GM21619 (cell line): ENCODE data around the gene NPDC1.

Source experiments
- ATAC-seq: cut with Tn5 transposase; IDR thresholded peaks from one replicate; pipeline ENCODE4 v1.9.1; 2021; ENCODE audit not compliant: unreplicated experiment

The NPDC1 gene

DNA sequence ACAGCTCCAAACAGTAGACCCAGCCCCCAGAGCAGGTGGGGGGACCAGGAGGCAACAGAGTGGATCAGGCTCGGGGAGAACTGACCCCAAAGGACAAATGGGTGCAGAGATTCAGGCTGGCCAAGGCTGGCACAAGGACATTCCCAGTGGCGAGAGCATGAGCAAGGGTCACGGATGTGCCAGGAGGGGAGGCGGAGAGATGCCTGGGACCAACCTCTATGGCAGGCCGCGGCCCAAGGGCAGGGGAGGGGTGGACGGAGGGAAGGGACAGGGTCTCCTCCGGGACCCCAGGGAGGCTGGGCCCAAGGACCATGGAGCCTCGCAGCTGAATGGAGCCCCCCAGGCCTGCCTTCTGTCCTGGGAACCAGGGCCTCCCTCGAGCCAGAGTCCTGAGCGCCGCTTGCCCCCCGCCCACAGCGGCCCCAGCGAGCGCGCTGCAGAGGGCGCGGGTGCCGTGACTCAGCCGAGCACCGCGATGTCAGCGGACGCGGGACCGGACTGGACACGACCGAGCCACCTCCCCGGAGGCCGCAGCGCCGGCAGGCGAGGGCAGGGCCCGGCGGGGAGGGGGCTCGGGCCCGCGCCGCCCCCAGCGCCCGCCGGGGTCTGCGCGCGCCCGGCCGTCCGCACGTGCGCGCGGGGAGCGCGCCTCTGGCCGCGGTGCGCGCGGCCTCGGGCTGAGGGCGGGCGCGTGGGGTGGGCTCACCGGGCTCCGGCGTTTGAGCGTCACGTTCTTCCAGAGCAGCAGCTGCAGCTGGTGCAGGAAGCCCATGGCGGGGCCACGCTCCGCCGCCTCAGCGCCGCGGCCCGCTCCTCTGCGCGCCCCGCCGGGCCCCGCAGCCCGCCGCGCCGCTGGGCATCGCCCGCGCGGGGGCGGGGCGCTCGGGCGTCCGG lies 18.4 kb downstream of the NPDC1 start, which contains the start of gene ABCA2:
ABCA2 (minus strand) TSS at position 869 of the 894 bp plus-strand sequence; CDS start at position 772, 97 bp downstream.
- no peak for ATAC-seq

DNA sequence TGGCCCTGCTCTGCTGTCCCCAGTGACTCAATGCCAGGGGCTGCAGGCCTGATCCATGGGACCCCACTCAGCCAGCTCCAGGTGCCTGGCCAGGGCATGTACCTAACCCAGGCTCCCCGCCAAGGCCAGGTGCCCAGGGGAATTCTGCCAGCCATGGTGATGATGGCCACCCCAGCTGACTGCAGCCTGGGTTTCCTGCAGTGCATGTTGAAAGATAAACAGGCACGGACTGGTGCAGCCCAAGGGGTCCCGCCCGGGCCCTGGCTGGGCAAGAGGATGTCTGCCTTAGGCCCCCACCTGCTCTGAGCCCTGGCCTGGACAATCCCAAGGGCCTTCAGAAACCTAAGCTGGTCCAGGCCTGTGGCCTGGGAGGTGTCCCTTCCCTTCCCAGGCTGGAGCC lies 19.1 kb downstream of the NPDC1 start:
- no peak for ATAC-seq

DNA sequence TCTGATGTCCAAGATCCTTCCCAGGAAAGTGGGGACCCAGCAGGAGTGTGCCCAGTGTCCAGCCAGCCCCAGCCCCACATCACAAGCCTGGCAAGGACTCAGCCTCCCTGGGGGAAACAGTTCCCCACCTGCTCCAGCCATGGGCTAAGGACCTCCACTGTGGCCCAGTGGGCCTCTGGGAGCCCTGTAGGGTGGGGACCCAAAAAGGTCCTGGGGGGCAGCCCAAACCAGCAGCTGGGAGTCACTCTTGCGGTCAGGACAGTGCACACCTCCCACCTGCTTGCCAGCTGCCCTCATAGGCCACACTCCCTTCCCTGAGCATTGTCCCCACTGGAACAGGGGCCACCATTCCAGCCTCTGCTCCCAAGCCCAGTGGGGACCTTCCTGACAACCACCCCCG lies 19.6 kb downstream of the NPDC1 start:
- no peak for ATAC-seq

DNA sequence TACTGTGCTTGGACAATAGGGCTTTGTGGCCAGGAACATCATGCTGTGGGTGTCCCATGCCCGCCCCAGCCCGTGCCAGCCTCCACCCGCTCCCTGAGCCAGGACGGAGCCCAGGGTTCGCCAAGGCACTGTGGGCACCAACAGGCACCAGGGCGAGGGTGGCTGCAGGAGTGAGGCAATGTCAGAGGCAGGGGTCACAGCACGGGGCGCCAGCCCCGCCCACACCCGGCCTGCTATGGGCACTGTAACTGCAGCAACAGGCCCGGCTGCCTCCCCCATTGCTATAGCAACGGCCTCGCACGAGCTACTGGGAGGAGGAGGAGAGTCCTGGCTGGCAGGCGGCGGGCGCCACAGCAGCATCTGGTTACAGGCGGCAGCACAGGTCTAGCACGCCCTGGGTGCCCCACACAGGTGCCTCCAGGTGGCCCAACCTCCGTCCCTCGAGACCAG lies 20.4 kb downstream of the NPDC1 start:
- no peak for ATAC-seq

DNA sequence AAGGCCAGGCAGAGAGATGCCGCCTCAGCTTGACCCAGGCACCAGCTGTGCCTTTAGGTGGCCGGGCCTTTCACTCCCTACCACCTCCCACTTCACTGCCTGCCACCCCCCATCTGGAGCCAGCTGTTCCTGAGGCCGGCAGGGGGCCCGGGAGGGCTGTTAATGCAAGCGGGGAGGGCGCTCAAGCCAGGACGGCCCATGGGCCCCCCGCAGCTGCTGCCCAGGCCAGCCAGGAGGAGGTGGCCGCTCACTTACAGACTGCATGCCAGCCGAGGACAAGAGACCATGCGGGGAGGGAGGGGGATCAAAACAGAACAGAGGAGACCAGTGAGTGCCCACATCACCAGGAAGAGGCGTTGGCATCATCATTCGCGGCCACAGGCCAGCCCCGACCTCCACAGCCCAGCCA lies 22.4 kb downstream of the NPDC1 start:
- no peak for ATAC-seq

DNA sequence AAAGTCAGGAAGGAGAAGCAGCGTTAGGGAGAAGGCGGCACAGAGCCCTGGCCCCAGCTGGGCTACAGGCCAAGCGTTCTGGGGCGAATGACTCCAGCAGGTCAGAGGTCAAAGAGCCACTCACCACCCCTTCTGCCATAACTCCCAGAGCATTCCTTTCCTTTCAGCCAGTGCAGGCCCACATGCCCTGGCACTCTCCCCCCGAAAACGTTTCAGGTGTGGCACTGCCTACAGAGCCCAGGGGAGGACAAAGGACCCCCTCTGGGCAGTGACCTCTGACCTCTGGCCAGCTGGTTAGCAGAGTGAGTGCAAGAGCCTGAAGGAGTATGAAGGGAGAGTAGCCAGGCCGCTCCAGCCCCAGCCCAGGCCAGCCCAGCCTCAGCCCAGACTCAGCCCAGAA lies 22.8 kb downstream of the NPDC1 start:
- ATAC-seq, result no peak

DNA sequence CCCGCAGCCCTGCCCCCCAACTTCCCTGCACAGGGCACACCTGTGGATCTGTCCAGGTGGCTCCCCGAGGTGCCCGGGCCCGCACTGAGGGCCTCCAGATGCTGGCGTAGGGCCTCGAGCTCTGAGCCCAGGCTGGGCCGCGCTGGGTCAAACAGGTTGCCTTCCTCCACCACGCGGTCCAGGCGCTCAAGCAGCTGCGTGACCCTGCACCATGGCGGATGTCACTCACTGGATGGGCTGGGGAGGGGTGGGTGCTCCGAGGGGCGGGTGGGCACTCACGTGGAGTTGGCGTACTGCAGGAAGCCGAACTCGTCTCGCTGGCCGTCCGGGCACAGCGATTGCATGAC lies 23.3 kb downstream of the NPDC1 start:
- no peak for ATAC-seq

DNA sequence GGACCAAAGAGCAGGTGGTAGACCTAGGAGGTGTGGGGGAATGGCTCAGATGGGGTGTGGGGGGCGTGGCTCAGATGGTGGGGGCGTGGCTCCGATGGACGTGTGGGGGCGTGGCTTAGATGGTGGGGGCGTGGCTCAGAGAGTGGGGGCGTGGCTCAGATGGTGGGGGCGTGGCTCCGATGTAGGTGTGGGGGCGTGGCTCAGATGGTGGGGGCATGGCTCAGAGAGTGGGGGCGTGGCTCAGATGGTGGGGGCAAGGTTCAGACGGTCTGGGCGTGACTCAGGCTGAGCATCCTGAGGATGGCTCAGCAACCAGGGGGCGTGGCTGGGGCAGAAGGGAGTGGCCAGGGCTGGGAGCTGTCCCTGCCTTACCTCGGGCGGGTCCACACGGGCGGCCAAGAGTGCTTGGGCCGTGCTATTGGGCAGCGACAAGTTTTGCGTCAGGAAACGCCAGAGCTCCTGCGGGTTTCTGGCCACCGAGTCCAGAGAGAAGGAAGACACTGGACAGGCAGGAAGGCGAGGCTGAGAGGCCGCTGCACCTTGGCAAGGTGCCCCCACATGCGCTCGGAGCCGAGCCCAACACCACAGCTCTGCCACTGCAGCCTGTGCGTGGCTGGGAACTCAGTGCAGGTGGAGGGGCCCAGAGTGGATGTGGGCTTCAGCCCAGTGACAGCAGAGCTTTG lies 23.9 kb downstream of the NPDC1 start:
- no peak for ATAC-seq

DNA sequence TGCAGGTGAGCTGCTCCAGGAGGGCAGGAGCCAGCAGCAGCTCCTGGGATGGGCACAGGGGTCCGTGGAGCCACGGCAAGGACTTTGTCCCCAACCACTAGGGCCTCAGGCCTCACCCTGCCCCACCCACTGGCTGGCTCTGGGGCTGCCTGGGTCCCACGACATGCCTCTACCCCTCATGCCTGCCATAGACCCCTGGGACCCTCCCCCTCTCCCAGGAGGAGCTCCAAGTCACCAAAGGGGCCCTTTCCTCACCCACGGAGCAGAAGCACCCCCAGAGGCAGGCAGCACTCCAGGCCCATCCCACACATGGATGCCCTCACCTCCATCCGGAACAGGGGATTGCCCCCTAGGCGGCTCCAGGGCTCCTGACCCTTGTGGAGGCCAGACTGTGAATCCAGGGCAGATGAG lies 24.4 kb downstream of the NPDC1 start:
- ATAC-seq, result no peak

DNA sequence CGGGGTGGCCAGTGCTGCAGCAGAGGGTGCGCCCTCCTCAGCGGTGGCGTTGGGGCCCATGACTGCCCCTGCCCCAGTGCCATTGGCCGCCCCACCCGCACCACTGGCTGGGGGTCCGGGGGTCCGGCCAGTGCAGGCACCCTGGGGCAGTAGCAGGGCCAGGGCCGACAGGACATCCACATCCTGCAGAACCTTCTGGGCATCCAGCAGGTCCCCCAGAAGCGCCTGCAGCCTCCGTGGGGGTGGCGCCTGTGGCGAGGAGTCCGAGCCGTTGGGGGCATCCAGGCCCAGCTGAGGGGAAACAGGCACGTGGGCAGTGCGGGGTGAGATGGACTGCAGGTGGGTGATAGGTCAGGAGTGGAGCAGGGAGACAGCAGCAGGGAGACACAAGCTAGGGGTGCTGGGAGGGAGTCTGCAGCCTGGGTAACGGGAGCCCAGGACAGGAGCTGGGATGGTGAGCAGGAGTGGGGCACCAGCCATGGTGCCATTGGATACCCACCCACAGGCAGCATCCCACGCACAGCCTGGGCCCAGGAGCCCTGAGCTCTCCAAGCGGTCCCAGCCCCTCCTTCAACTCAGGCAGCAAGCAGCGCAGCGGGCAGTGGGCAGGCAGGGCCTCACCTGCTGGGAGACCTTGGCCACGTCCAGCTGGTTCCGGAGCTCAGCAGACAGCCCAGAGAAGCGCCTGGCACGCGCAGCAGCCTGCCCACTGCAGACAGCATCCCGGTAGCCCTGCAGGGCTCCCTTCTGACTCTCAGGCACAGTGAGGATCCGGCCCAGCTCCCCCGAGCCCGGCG lies 25.0 kb downstream of the NPDC1 start:
- no peak for ATAC-seq

DNA sequence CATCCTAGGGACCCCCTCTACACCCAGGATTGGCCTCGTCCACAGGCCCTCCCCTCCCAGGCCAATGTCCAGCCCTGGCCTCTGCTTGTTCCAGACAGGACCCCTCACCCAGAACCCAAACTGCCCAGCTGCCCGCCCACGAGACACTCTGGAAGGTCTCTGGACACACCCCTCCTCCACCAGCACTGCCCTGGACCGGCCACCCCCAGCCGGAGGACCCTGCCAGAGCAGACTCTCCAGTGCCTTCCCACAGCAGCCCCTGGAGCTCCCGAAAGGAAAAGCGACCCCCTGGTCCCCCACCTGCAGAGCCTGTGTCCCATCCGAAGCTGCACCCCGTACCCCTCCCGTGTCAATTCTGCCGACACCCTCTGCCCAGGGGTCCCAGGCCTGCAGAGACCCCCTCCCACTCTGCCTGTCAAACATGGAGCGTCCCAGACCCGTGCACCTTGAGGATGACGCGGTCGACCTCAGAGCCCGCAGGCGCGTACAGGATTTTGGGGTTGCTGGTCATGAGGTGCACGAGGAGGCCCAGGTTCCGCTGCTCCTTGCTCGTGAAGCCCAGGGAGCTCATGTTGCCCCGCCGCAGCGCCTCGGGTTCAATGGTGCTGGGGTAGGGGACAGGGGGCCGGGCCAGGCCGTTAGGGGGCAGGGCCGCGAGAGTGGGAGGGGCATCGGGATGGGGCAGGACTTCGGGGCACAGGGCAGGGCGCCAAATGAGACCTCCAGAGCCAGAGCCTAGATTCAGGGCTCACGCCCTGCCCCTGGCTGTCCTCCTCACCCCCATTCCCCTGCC lies 25.9 kb downstream of the NPDC1 start:
- no peak for ATAC-seq

DNA sequence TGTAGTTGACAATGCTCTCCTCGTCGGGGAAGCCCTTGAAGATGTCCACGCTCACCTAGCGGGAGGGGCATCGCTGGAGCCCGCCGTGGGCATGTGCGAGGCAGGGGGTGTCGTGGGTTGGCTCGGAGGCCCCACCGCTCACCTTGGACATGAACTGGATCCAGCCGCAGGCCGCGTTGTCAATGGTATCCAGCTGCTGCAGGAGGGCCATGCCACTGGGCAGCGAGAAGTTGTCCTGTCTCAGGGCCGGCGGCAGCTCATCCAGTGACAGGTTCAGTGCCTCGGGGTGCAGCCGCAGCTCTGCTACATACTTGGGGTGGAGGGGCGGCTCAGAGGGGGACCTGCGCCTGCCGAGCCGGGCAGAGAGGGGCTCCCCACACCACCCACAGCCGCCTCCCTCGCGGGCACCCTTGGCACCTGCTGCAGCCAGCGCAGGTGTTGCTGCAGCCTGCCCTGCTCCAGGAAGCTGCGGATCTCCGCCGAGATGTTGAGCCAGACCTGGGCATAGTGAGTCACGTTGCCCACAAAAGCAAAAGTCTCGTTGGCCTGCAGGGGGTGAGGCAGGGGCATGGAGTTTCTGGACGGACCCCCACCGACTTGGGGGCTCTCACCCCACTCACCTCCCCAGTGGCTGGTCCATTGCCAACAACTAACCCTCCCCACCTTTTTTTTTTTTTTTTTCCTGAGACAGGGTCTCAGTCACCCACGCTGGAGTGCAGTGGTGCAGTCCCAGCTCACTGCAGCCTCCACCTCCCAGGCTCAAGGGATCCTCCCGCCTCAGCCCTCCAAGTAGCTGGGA lies 27.0 kb downstream of the NPDC1 start:
- ATAC-seq, result no peak

DNA sequence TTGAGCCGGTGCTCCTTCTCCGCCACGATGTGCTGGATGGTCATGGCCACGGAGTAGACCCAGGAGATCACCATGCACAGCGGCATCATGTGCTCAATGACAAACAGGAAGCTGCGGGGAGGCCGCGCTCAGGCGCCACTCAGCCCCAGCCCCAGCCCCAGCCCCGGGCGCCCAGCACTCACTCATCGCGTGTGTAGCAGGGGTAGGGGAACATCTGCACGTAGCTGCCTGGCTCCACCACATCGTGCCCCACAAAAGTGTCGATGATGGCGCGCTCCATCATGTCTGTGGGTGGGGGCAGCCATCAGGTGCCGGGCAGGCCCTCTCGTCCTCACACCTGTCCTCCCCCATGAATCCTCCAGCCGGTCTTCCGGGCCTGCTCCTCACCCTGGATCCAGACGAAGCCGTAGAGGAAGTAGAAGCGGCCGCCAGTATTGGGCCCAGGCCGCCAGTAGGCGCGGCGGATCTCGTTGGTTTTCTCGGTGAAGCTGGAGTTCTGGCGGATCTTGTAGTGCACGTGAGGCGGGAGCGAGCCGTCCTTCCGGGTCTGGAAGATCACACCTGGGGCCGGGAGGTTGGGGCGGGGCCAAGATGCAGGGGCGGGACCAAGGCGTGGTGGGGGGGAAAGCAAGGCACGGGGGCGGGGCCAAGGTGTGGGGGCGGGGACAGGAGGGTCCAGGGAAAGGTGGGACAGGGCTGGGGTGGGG lies 28.0 kb downstream of the NPDC1 start:
- no peak for ATAC-seq

DNA sequence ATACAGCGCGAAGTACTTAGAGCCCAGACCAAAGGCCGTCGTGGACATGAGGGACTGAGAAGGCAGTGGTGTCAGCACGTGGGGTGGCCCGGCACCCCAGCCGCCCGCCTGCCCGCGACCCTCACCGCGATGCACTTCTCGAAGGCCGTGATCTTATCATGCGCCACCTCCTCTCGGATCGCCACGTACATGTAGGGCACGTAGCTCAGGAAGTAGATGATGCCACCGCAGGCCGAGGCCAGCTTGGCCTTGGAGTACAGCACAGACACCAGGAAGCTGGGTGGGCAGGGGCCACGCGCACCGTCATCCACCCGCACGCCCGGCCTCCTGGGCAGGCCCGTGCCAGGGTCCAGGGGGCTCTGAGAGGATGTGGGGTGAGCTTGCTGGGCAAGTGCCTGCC lies 28.9 kb downstream of the NPDC1 start:
- no peak for ATAC-seq

DNA sequence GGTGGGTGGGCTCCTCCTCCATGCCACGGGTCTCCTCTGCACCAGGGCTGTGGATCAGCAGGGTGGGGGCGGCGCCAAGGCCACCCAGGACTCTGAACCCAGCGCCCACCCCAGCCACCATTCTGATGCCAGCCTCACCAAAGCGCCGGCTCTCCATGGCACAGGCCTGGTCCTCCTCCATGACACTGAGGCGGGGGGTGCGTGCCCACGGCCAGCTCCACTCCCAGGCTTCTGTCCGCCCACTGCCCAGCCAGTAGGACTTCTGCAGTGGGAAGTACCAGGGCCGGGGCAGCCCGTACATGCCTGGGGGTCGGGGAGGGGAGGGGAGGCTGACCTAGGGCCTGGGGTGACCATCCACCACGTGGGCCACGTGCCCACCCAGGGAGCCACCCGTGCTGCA lies 29.5 kb downstream of the NPDC1 start:
- ATAC-seq, result no peak

DNA sequence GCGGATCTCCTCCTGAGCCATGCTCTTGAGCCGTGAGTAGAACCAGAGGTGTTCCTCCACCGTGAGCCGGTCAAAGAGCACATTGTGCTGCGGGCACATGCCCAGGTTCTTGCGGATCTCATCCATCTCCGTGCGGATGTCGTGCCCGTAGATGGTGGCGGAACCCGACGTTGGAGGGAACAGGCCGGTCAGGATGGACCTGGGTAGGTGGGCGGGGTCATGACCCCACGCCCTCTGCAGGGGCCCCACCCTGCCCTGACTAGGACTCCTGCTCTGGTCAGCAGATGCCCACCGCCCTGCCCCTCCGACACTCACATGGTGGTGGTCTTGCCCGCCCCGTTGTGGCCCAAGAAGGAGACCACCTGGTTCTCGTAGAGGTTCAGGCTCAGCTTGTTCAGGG lies 30.0 kb downstream of the NPDC1 start:
- ATAC-seq, result no peak

DNA sequence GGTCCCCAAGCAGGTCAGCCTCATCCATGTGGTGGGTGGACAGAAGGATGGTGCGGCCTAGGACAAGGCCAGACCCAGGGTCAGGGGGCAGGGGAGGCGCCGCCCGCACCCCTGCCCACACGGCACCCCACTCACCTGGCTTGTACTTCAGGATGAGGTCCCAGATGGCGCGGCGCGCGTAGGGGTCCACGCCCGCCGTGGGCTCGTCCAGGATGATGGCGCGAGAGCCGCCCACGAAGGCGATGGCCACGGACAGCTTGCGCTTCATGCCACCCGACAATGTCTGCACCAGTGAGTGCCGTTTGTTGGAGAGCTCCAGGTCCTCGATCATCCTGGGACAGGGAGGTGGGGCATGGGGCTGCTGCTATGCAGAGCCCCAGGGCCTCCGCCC lies 30.4 kb downstream of the NPDC1 start:
- no peak for ATAC-seq

DNA sequence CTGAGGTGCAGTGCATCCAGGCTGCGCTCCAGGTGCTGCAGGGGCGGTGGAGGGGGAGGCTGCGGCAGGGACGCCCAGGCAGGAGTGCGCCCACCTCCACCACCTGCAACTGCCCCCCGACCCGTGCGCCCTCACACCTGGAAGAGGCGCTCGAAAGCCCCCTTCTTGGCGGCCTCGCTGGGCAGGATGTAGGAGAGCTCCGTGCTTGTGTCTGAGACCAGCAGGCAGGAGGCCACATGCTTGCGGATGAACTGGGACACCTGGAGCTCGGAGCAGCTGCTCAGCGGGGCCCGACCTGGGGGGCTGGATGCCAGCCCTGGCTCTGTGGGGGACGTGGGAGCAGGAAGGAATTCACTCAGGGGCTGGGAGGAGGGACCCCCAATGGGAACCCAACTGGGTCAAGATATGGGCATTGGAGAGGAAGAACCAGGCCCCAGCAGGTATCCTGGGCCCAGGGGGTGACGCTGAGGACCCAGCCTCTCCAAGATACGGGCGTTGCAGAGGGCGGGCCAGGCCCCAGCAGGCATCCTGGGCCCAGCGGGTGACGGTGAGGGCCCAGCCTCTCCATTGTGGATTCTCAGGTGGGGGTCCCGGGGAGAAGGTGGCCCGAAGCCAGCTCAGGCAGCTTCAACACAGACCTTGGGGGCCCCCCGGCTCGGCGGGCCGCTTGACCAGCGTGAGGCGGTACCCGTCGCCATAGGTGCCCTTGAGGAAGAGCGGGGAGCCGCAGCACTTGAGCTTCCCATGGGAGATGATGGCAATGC lies 31.0 kb downstream of the NPDC1 start:
- ATAC-seq, result no peak

DNA sequence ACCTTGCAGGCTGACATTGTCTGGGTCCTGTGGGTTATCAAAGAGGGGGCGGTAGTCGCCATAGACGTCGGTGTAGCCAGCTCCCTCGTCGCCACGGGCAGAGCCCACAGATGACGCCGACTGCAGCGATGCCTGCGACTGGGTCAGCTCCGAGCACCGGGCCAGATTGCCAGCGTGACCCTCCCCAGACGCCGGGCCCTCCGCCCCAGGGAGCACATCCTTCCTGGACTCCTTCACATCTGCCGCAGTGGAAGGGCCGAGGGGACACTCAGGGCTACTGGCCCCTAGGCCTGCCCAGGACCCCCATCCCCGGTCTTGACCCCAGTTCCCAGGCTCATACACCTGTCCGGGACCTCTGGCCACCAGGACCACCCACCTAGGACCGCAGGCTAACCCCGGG lies 31.8 kb downstream of the NPDC1 start:
- ATAC-seq, result no peak
